ENCODE data around the gene PIP4K2C. TPM values are rescaled to one million over a fixed set of nuclear protein-coding genes. Genes with fewer than 3 reads are reported as not detected.

Gene PIP4K2C
- total and polyA plus RNA-seq, 4 donors: 13.7 to 42.2 (median 20.8) TPM

DNA sequence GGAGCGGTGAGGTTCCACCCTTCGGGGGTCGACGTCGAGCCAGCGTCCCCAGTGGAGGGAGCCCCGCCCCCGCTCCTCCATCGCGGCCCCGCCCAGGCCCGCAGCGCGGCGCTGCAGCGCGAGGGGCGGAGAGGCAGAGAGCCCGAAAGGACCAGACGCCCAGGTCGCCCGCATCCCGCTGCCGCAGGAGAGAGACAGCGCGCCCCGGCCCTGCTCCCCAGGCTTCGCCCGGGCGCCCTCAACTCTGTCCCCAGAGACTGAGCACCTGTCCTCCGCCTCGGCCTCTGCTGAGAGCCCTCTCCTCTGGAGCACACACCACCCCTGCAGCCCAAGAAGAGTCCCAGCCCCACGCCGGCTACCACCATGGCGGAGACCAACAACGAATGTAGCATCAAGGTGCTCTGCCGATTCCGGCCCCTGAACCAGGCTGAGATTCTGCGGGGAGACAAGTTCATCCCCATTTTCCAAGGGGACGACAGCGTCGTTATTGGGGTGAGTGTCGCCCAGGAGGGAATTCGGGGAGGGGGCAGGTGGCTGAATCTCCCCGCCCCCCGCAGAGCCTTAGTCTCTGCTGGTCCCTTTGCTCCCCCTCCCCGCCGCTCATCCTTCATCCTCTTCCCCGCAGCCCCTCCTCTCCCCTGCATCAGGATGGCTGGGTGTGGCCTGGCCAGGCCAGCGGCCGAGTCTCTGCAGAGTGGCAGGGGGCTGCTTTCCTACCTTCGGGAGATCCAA is 40.9 kb upstream of the PIP4K2C start, which contains the start of gene KIF5A:
Gene KIF5A (plus strand): TSS at position 136 of the 732 bp plus-strand sequence. CDS start 228 bp downstream, at position 364.
- Histone ChIP-seq H3K27me3 (ENCODE audit: control insufficient read depth in 3 of 3, insufficient read depth in 3 of 3, low read length in 2 of 3) (peaks cover 0 to 46% (median 25%) of the 10 kb centered on the region in 3 donors), H3K9ac (ENCODE audit: insufficient read depth in 1 of 2, low read length in 2 of 2) (no peak within 1 kb of the TSS), H3K27ac (ENCODE audit: low read depth in 1 of 2, low read length in 1 of 2) (no peak within 1 kb of the TSS), H3K36me3 (ENCODE audit: control insufficient read depth in 4 of 4, insufficient read depth in 4 of 4, low read length in 4 of 4) (no peaks in the 10 kb centered on the region), H3K4me3 (peak within 1 kb of the TSS; percentile 17), H3K9me3 (ENCODE audit: control insufficient read depth in 4 of 4, insufficient read depth in 3 of 4, low read length in 3 of 4) (no peaks in the 10 kb centered on the region), H3K4me1 (ENCODE audit: control insufficient read depth in 5 of 5, insufficient read depth in 5 of 5, low read length in 5 of 5) (peaks cover 5 to 14% (median 8%) of the 10 kb centered on the region in 5 donors)
- 6% methylated on average over 41 to 52 of the region's 52 CpGs for WGBS, 2 donors
- ATAC-seq (ENCODE audit: insufficient read depth, low FRiP score) (no peak), DNase-seq (peak in 1 of 3 donors; percentile 37)
- TF ChIP-seq CTCF (IDR thresholded peaks at IDR 0.05; ENCODE audit: control extremely low read depth, extremely low read depth): no peak

- no peak for ATAC-seq (ENCODE audit: insufficient read depth, low FRiP score)
- Histone ChIP-seq H3K9me3 (ENCODE audit: control insufficient read depth in 4 of 4, insufficient read depth in 3 of 4, low read length in 3 of 4) (no peaks in the 10 kb centered on the region), H3K27ac (ENCODE audit: low read depth in 1 of 2, low read length in 1 of 2) (no peak overlapping the region), H3K27me3 (ENCODE audit: control insufficient read depth in 3 of 3, insufficient read depth in 3 of 3, low read length in 2 of 3) (peaks cover 0 to 46% (median 25%) of the 10 kb centered on the region in 3 donors), H3K4me3 (no peak overlapping the region), H3K4me1 (ENCODE audit: control insufficient read depth in 5 of 5, insufficient read depth in 5 of 5, low read length in 5 of 5) (peaks cover 1 to 11% (median 5%) of the 10 kb centered on the region in 5 donors), H3K9ac (ENCODE audit: insufficient read depth in 1 of 2, low read length in 2 of 2) (no peak overlapping the region), H3K36me3 (ENCODE audit: control insufficient read depth in 4 of 4, insufficient read depth in 4 of 4, low read length in 4 of 4) (no peaks in the 10 kb centered on the region)
- 73 to 80% methylated on average over 7 of the region's 7 CpGs for WGBS, 2 donors
- DNase-seq: no peak
- TF ChIP-seq CTCF (IDR thresholded peaks at IDR 0.05; ENCODE audit: control extremely low read depth, extremely low read depth): no peak
Measured at GRCh38 chr12:57550641-57551549, 40.1 kb upstream of the PIP4K2C start.

DNA sequence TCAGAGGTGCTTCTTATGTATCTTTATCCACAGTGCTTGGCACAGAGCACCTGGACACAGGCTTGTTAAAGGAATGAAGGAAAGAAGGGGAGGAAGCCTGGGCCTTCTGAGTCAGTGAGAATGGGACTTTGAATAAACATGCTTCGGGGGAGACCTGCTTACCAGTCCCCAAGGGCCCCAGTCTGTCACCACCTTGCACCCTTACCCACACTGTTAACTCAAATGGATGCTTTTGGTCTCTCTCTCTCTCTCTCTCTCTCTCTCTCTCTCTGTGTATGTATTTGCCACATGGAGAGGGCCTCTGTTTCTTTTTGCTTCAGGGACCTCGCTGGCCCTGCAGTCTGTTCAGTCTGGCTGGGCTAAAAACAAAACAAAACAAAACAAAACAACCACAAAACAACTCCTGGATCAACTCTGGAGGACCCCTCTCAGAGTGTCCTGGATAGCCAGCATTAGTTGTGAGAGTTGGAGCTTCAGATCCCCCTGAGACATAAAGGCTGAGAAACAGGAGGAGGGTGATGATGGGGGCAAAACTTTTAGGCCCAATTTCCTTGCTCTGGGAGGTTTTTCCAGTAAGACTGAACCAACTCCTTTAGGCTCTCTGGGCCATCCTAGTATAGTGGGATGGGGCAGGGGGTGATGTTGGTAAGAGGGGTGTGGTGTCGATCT is 39.2 kb upstream of the PIP4K2C start:
- H3K9ac ChIP-seq (ENCODE audit: insufficient read depth in 1 of 2, low read length in 2 of 2): no peak overlapping the region
- H3K4me3 ChIP-seq: no peak overlapping the region
- DNase-seq (peak in 1 of 3 donors; percentile 0), ATAC-seq (ENCODE audit: insufficient read depth, low FRiP score) (no peak)
- no peaks in the 10 kb centered on the region for H3K9me3 ChIP-seq (ENCODE audit: control insufficient read depth in 4 of 4, insufficient read depth in 3 of 4, low read length in 3 of 4)
- peaks cover 0 to 46% (median 25%) of the 10 kb centered on the region in 3 donors for H3K27me3 ChIP-seq (ENCODE audit: control insufficient read depth in 3 of 3, insufficient read depth in 3 of 3, low read length in 2 of 3)
- H3K36me3 ChIP-seq (ENCODE audit: control insufficient read depth in 4 of 4, insufficient read depth in 4 of 4, low read length in 4 of 4): no peaks in the 10 kb centered on the region
- 81 to 89% methylated on average over 3 of the region's 3 CpGs for WGBS, 2 donors
- TF ChIP-seq CTCF (IDR thresholded peaks at IDR 0.05; ENCODE audit: control extremely low read depth, extremely low read depth): no peak
- peaks cover 0 to 5% (median 0%) of the 10 kb centered on the region in 5 donors for H3K4me1 ChIP-seq (ENCODE audit: control insufficient read depth in 5 of 5, insufficient read depth in 5 of 5, low read length in 5 of 5)
- no peak overlapping the region for H3K27ac ChIP-seq (ENCODE audit: low read depth in 1 of 2, low read length in 1 of 2)

Measured in lung (tissue), 12 donors.